Thyroid gland (tissue), 4 donors: ENCODE measurements around the gene USP48. TPM values are rescaled to one million over a fixed set of nuclear protein-coding genes. Genes with fewer than 3 reads are reported as not detected.

Source experiments
- DNase-seq, 2 donors: peaks; one replicate each; pipeline ENCODE4 v3.0.0-alpha.2; 2019
- H3K27ac ChIP-seq, 3 donors: fragments of 200-600 bp; sonication (generic); 1 replicate in 2 of 3; 2 replicates in 1 of 3; pipeline ENCODE4 v1.5.1; 2016 to 2019; ENCODE audit warnings: mild to moderate bottlenecking in 1 of 3, moderate library complexity in 1 of 3
- H3K27me3 ChIP-seq: fragments of 200-600 bp; sonication (generic); one replicate; pipeline ENCODE4 v1.5.1; 2019
- H3K36me3 ChIP-seq, 2 donors: fragments of 200-600 bp; sonication (generic); one replicate each; pipeline ENCODE4 v1.5.1; 2016 to 2019
- H3K4me1 ChIP-seq, 2 donors: fragments of 200-600 bp; sonication (generic); one replicate each; pipeline ENCODE4 v1.5.1; 2017 to 2019
- H3K4me3 ChIP-seq, 3 donors: fragments of 200-600 bp; sonication (generic); replicated peaks in 1 of 3; 1 replicate in 2 of 3; 2 replicates in 1 of 3; pipeline ENCODE4 v1.5.1; 2016; ENCODE audit warnings: mild to moderate bottlenecking in 1 of 3
- H3K9me3 ChIP-seq: fragments of 200-600 bp; sonication (generic); one replicate; pipeline ENCODE4 v1.5.1; 2017
- POLR2A ChIP-seq, 2 donors: fragments of 450-650 bp; IDR thresholded peaks; one replicate each; pipeline ENCODE4 v1.6.1; 2017; ENCODE audit warnings: antibody characterized with exemption in 2 of 2, mild to moderate bottlenecking in 2 of 2, moderate library complexity in 1 of 2
- WGBS, 2 donors: methylation state at CpG; one replicate each; pipeline ENCODE4 v1.1.5; 2017; 5-methylcytosine and 5-hydroxymethylcytosine counted together
- intact Hi-C: fragments of 100-400 bp; cut with DNase I; formaldehyde crosslinking; loops from one replicate; pipeline ENCODE4 v1.15.1; 2023
- total RNA-seq, 4 donors: library from RNA; depleted of rRNA; stranded (reverse); fragments of >200 nt; gene quantifications; one replicate each; pipeline ENCODE4 v1.2.3, GENCODE V29; 2016
- TF ChIP-seq, protein P1 (sequence below), 6 experiments: fragments of 200-600 bp in 3 of 6; fragments of 450-650 bp in 3 of 6; sonication (generic) in 3 of 6; IDR thresholded peaks; one replicate each; pipeline ENCODE4 v1.5.1; 2016 to 2019; ENCODE audit warnings: antibody characterized with exemption in 6 of 6, mild to moderate bottlenecking in 2 of 6, inconsistent platforms in 1 of 6, moderate library complexity in 1 of 6

The USP48 gene
- total RNA-seq, 4 donors from 2014 or later, result 77.4 to 113 (median 88.5) TPM

DNA sequence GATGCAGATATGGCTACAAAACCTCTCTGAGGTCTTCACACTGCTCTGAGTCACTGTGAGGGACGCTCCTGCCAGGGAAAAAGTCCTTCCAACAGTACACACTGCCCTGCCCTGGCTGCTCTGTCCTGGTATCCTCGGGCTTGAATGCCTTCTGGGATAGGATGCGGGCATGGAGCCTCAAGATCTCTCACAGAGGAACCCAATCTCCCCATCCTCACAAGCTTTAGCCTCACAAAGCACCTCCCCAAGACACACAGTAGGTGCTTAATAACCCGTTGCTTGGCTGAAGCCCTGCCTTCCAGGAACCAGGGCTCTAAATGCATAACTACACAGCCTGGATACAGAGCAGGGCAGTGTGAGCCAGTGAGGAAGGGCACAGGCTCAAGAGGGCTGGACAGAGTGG lies 123.0 kb downstream of the USP48 start:
- H3K4me1 ChIP-seq, result peaks cover 32 to 39% of the 10 kb centered on the region in 2 donors
- intact Hi-C loops, result loop anchor here (2.0 to 10.0 kb wide), 5 partner anchors 125 to 405 kb away; partner anchors contain the start of genes ALPL and USP48
- peak in 1 of 2 donors; percentile 56 for DNase-seq
- WGBS, 2 donors, result 45 to 62% methylated on average over 4 of the region's 4 CpGs
- H3K27ac ChIP-seq, result peak overlapping the region; percentile 51 to 74 (median 54)
- TF ChIP-seq, protein P1, sequence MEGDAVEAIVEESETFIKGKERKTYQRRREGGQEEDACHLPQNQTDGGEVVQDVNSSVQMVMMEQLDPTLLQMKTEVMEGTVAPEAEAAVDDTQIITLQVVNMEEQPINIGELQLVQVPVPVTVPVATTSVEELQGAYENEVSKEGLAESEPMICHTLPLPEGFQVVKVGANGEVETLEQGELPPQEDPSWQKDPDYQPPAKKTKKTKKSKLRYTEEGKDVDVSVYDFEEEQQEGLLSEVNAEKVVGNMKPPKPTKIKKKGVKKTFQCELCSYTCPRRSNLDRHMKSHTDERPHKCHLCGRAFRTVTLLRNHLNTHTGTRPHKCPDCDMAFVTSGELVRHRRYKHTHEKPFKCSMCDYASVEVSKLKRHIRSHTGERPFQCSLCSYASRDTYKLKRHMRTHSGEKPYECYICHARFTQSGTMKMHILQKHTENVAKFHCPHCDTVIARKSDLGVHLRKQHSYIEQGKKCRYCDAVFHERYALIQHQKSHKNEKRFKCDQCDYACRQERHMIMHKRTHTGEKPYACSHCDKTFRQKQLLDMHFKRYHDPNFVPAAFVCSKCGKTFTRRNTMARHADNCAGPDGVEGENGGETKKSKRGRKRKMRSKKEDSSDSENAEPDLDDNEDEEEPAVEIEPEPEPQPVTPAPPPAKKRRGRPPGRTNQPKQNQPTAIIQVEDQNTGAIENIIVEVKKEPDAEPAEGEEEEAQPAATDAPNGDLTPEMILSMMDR (IDR thresholded peaks at IDR 0.05), result no peak
- no peak for TF ChIP-seq POLR2A (IDR thresholded peaks at IDR 0.05)
- peaks cover under 1 to 10% of the 10 kb centered on the region in 2 donors for H3K36me3 ChIP-seq
- no peaks in the 10 kb centered on the region for H3K9me3 ChIP-seq
- no peaks in the 10 kb centered on the region for H3K27me3 ChIP-seq
- H3K4me3 ChIP-seq, result peak overlapping the region in 1 of 3 donors; percentile 3

DNA sequence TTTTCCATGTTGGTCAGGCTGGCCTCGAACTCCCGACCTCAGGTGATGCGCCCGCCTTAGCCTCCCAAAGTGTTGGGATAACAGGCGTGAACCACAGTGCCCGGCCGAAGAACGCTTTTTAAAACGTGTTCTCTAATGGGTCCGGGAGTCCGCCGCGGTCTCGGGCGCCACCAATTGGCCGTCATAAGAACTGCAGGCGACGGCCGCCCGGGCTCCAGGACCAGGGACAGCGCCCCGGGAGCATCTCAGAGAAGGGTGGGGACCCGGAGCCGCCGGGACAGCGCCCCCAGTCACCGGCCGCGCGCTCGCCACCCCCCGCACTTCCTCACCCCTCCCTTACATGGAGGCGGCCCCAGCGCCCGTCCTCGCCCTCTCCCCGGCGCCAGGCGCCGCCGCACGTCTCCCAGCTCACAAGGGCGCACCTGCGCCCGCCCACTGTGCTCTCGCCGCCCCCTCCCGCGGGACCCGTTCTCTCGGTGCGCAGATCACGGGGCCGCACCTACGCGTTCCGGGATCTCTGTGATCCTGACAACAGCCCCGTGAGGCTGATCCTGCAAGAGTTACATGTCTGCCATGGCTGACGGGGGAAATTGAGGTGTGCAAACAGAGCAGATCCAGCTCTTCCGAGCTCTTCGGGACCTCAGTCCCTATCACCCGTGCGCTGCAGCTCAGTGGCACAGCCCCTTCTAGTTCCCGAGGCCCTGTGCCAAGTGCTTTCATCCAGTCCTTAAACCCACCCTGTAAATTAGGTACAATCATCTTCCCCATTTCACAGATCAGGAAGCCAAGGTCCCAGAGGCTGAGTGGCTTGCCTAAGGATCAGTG lies 123.6 kb downstream of the USP48 start:
- Histone ChIP-seq H3K27me3 (no peaks in the 10 kb centered on the region), H3K27ac (peak overlapping the region; percentile 51 to 74 (median 54)), H3K4me3 (peak overlapping the region in 1 of 3 donors; percentile 3), H3K36me3 (peaks cover 0 to 7% of the 10 kb centered on the region in 2 donors), H3K9me3 (no peaks in the 10 kb centered on the region), H3K4me1 (peaks cover 30 to 33% of the 10 kb centered on the region in 2 donors)
- WGBS, 2 donors, result 4 to 11% methylated on average over 9 to 20 of the region's 64 CpGs
- TF ChIP-seq POLR2A (IDR thresholded peaks at IDR 0.05), result peak in 1 of 2 donors; percentile 42
- TF ChIP-seq, protein P1 (IDR thresholded peaks at IDR 0.05), result peak; percentile 88 to 99 (median 97)
- peak; percentile 89 to 90 for DNase-seq
- intact Hi-C loops, result loop anchor here (2.0 to 5.0 kb wide), 2 partner anchors 151 to 287 kb away; partner anchors contain the start of gene ALPL

DNA sequence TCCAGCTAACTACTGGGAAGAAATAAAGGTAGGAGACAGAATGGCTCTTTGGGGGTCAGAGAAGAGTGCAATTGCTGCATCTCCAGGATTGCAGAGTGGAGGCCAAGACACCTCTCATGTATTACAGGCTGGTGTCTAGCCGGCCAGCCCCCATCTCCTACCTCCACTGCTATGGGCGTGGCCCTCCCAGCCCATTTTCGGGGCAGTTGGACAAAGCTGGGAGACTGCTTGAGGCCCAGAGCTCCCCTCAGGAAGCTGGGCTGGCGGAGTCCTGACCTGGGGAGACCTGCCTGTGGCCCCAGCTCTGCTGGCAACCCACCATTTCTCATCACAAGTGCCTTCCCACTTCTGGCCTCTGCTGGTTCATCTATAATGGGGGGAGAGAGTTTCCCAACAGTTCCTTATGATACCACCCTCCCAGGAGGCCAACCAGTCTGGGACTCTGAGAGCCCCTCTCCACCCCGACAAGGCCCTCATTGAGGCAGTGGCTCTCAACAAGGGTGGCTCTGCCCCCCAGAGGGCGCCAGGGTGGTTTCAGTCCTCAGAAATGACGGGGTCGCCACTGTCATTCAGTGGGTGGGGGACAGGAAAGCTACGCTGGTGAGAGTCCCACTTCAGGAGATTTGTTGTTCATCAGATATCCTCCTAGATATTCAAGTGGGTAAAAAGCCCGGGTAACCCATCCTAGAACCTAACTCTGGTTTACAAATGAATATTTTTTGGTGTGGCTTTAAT lies 125.3 kb downstream of the USP48 start:
- H3K4me3 ChIP-seq, result no peak overlapping the region
- H3K9me3 ChIP-seq, result no peaks in the 10 kb centered on the region
- peak in 1 of 2 donors; percentile 3 for DNase-seq
- intact Hi-C loops, result loop anchor here (2.0 to 5.0 kb wide), 2 partner anchors 149 to 285 kb away; partner anchors contain the start of gene ALPL
- WGBS, 2 donors, result 46 to 82% methylated on average over 6 to 10 of the region's 10 CpGs
- no peaks in the 10 kb centered on the region for H3K27me3 ChIP-seq
- peak overlapping the region in 2 of 3 donors; percentile 24 to 53 for H3K27ac ChIP-seq
- H3K36me3 ChIP-seq, result peaks cover 0 to 4% of the 10 kb centered on the region in 2 donors
- peaks cover 31 to 41% of the 10 kb centered on the region in 2 donors for H3K4me1 ChIP-seq
- no peak for TF ChIP-seq POLR2A (IDR thresholded peaks at IDR 0.05)
- TF ChIP-seq, protein P1 (IDR thresholded peaks at IDR 0.05), result no peak

DNA sequence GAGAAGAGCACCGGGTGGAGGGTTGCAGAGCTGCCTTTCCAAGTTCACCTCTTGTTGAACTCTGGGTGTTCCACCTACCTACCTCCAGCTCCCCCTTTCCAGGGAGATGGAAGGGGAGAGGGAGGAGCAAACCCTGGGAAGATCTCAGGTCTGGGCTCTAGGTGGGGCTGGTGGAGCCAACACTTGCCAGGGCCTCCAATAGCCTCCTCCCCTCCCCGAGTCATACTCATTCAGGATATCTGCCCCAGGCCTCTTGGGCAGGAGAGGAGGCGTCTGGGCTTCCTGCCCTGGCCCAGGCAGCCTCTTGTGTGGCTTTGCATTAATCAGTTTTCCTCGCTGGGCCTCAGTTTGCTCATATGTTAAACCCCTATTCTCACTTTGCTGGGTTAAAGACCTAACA lies 127.2 kb downstream of the USP48 start:
- Histone ChIP-seq H3K4me1 (peaks cover 45 to 55% of the 10 kb centered on the region in 2 donors), H3K27me3 (no peaks in the 10 kb centered on the region), H3K36me3 (no peaks in the 10 kb centered on the region), H3K27ac (peak overlapping the region; percentile 38 to 64 (median 48)), H3K9me3 (no peaks in the 10 kb centered on the region), H3K4me3 (no peak overlapping the region)
- intact Hi-C loops, result loop anchor here (5.0 kb wide), 1 partner anchor 283 kb away; no protein-coding TSS in a partner anchor
- peak; percentile 43 for DNase-seq
- no peak for TF ChIP-seq POLR2A (IDR thresholded peaks at IDR 0.05)
- TF ChIP-seq, protein P1 (IDR thresholded peaks at IDR 0.05), result no peak
- 42 to 48% methylated on average over 4 of the region's 4 CpGs for WGBS, 2 donors
